Activated T-helper 2 cell treated with anti-CD3 and anti-CD28 coated beads, Interferon-gamma antibody, Interleukin-2, Interleukin-4, amounts not matched to agents 10 μg/mL and 5 μg/mL and 100 μg/mL, durations not matched to agents 14 hours and 24 hours and 36 hours (primary cell): ENCODE data around the gene ACSS1. TPM values are rescaled to one million over a fixed set of nuclear protein-coding genes. Genes with fewer than 3 reads are reported as not detected.

Source experiments
- DNase-seq: peaks from one replicate; pipeline ENCODE4 v3.0.0; 2021; ENCODE audit warnings: low spot score
- H3K27ac Mint-ChIP-seq: one replicate; pipeline ENCODE4 v1.8.0; 2021; ENCODE audit warnings: mixed read lengths
- H3K27me3 Mint-ChIP-seq: one replicate; pipeline ENCODE4 v1.8.0; 2021; ENCODE audit warnings: low read depth, mixed read lengths
- H3K36me3 Mint-ChIP-seq: one replicate; pipeline ENCODE4 v1.8.0; 2021; ENCODE audit warnings: low read depth, mixed read lengths
- H3K4me1 Mint-ChIP-seq: one replicate; pipeline ENCODE4 v1.8.0; 2021; ENCODE audit warnings: low read depth, mixed read lengths
- H3K4me3 Mint-ChIP-seq: one replicate; pipeline ENCODE4 v1.8.0; 2021; ENCODE audit warnings: low read depth, mild to moderate bottlenecking, moderate library complexity, mixed read lengths
- H3K9me3 Mint-ChIP-seq: one replicate; pipeline ENCODE4 v1.8.0; 2021; ENCODE audit warnings: mixed read lengths
- intact Hi-C: fragments of 100-400 bp; cut with micrococcal nuclease; formaldehyde crosslinking; loops from one replicate; pipeline ENCODE4 v1.15.1; 2023
- total RNA-seq: library from RNA; stranded (reverse); gene quantifications from 2 replicates; pipeline ENCODE4 v1.2.3, GENCODE V29; 2022

ACSS1 gene
- total RNA-seq, 1 donor from 2014 or later: 15.1 TPM

GRCh38 chr20:24991897-24992486, 65.9 kb downstream of the ACSS1 start:
- no peak for DNase-seq
- Mint-ChIP-seq H3K9me3 (no peaks in the 10 kb centered on the region), H3K4me1 (peaks cover 60% of the 10 kb centered on the region), H3K27ac (peak overlapping the region; percentile 85), H3K4me3 (peak overlapping the region; percentile 97), H3K27me3 (peaks cover 12% of the 10 kb centered on the region), H3K36me3 (peaks cover 36% of the 10 kb centered on the region)
- intact Hi-C loops: loop anchor here (1.0 to 10.0 kb wide), 8 partner anchors 43 to 630 kb away; partner anchors contain the start of genes ABHD12, ACSS1, CST7 and ENTPD6

GRCh38 chr20:24990810-24991252, 67.1 kb downstream of the ACSS1 start:
- peaks cover 40% of the 10 kb centered on the region for H3K36me3 Mint-ChIP-seq
- H3K4me3 Mint-ChIP-seq: peak overlapping the region; percentile 97
- no peak for DNase-seq
- H3K9me3 Mint-ChIP-seq: no peaks in the 10 kb centered on the region
- intact Hi-C loops: loop anchor here (2.0 to 10.0 kb wide), 6 partner anchors 42 to 631 kb away; partner anchors contain the start of genes CST7, ENTPD6, GINS1 and NANP
- peaks cover 5% of the 10 kb centered on the region for H3K27me3 Mint-ChIP-seq
- peaks cover 62% of the 10 kb centered on the region for H3K4me1 Mint-ChIP-seq
- no peak overlapping the region for H3K27ac Mint-ChIP-seq

GRCh38 chr20:24989162-24989561, 68.8 kb downstream of the ACSS1 start:
- Mint-ChIP-seq H3K27ac (no peak overlapping the region), H3K4me1 (peaks cover 63% of the 10 kb centered on the region)

GRCh38 chr20:24987873-24988835, 69.8 kb downstream of the ACSS1 start:
- Mint-ChIP-seq H3K36me3 (peaks cover 55% of the 10 kb centered on the region), H3K27me3 (no peaks in the 10 kb centered on the region), H3K9me3 (no peaks in the 10 kb centered on the region), H3K4me1 (peaks cover 55% of the 10 kb centered on the region), H3K4me3 (no peak overlapping the region), H3K27ac (no peak overlapping the region)
- DNase-seq: no peak
- intact Hi-C loops: no loop called here

More at GRCh38 chr20:24989162-24989561, 68.8 kb downstream of the ACSS1 start:
- no peak overlapping the region for H3K4me3 Mint-ChIP-seq
- H3K9me3 Mint-ChIP-seq: no peaks in the 10 kb centered on the region
- intact Hi-C loops: no loop called here
- H3K27me3 Mint-ChIP-seq: no peaks in the 10 kb centered on the region
- peaks cover 45% of the 10 kb centered on the region for H3K36me3 Mint-ChIP-seq
- no peak for DNase-seq

GRCh38 chr20:24987244-24987643, 70.7 kb downstream of the ACSS1 start:
- Mint-ChIP-seq H3K36me3 (peaks cover 63% of the 10 kb centered on the region), H3K4me3 (no peak overlapping the region), H3K27me3 (no peaks in the 10 kb centered on the region), H3K9me3 (no peaks in the 10 kb centered on the region), H3K4me1 (peaks cover 54% of the 10 kb centered on the region), H3K27ac (no peak overlapping the region)
- DNase-seq: no peak
- intact Hi-C loops: no loop called here

- intact Hi-C loops: no loop called here
- Mint-ChIP-seq H3K27ac (no peak overlapping the region), H3K27me3 (no peaks in the 10 kb centered on the region), H3K4me1 (peaks cover 55% of the 10 kb centered on the region), H3K9me3 (no peaks in the 10 kb centered on the region), H3K4me3 (no peak overlapping the region), H3K36me3 (peaks cover 66% of the 10 kb centered on the region)
- no peak for DNase-seq
Measured at GRCh38 chr20:24986436-24987015, 71.4 kb downstream of the ACSS1 start.

GRCh38 chr20:24985802-24986201, 72.1 kb downstream of the ACSS1 start:
- Mint-ChIP-seq H3K4me3 (no peak overlapping the region), H3K9me3 (no peaks in the 10 kb centered on the region), H3K36me3 (peaks cover 67% of the 10 kb centered on the region), H3K27ac (no peak overlapping the region), H3K4me1 (peaks cover 51% of the 10 kb centered on the region), H3K27me3 (no peaks in the 10 kb centered on the region)
- DNase-seq: no peak
- intact Hi-C loops: no loop called here

GRCh38 chr20:24984961-24985640, 72.8 kb downstream of the ACSS1 start:
- H3K27me3 Mint-ChIP-seq: no peaks in the 10 kb centered on the region
- H3K27ac Mint-ChIP-seq: no peak overlapping the region
- H3K4me1 Mint-ChIP-seq: peaks cover 44% of the 10 kb centered on the region
- H3K9me3 Mint-ChIP-seq: no peaks in the 10 kb centered on the region
- intact Hi-C loops: no loop called here
- H3K4me3 Mint-ChIP-seq: no peak overlapping the region
- peaks cover 67% of the 10 kb centered on the region for H3K36me3 Mint-ChIP-seq
- no peak for DNase-seq

GRCh38 chr20:24983896-24984295, 74.0 kb downstream of the ACSS1 start:
- intact Hi-C loops: no loop called here
- H3K27ac Mint-ChIP-seq: no peak overlapping the region
- H3K4me1 Mint-ChIP-seq: peaks cover 37% of the 10 kb centered on the region

GRCh38 chr20:24981790-24982189, 76.1 kb downstream of the ACSS1 start:
- Mint-ChIP-seq H3K36me3 (peaks cover 79% of the 10 kb centered on the region), H3K4me1 (peaks cover 21% of the 10 kb centered on the region), H3K27ac (no peak overlapping the region), H3K4me3 (no peak overlapping the region), H3K9me3 (peaks cover 2% of the 10 kb centered on the region), H3K27me3 (no peaks in the 10 kb centered on the region)
- intact Hi-C loops: no loop called here
- no peak for DNase-seq

More at GRCh38 chr20:24983896-24984295, 74.0 kb downstream of the ACSS1 start:
- DNase-seq: no peak
- no peaks in the 10 kb centered on the region for H3K27me3 Mint-ChIP-seq
- H3K36me3 Mint-ChIP-seq: peaks cover 73% of the 10 kb centered on the region
- no peak overlapping the region for H3K4me3 Mint-ChIP-seq
- H3K9me3 Mint-ChIP-seq: no peaks in the 10 kb centered on the region

GRCh38 chr20:24981282-24981681, 76.7 kb downstream of the ACSS1 start:
- H3K27me3 Mint-ChIP-seq: no peaks in the 10 kb centered on the region
- peaks cover 7% of the 10 kb centered on the region for H3K9me3 Mint-ChIP-seq
- H3K4me1 Mint-ChIP-seq: peaks cover 21% of the 10 kb centered on the region
- peaks cover 82% of the 10 kb centered on the region for H3K36me3 Mint-ChIP-seq
- intact Hi-C loops: no loop called here
- no peak overlapping the region for H3K4me3 Mint-ChIP-seq
- H3K27ac Mint-ChIP-seq: no peak overlapping the region
- DNase-seq: no peak

- no peaks in the 10 kb centered on the region for H3K27me3 Mint-ChIP-seq
- intact Hi-C loops: no loop called here
- no peak for DNase-seq
Measured at GRCh38 chr20:24980291-24981053, 77.5 kb downstream of the ACSS1 start.

More at GRCh38 chr20:24980291-24981053, 77.5 kb downstream of the ACSS1 start:
- Mint-ChIP-seq H3K9me3 (peaks cover 15% of the 10 kb centered on the region), H3K4me1 (peaks cover 17% of the 10 kb centered on the region), H3K4me3 (no peak overlapping the region), H3K36me3 (peaks cover 85% of the 10 kb centered on the region), H3K27ac (no peak overlapping the region)
